B cell (primary cell): Measurements from ENCODE around the gene APOBEC3H.

ENCODE experiments used
- EZH2 ChIP-seq: IDR thresholded peaks from 2 replicates; pipeline ENCODE4 v1.6.1; 2012; ENCODE audit warnings: borderline replicate concordance, low read depth, mild to moderate bottlenecking, moderate library complexity, low read length; ENCODE audit not compliant: insufficient read depth, poor library complexity, severe bottlenecking
- TF ChIP-seq, protein P1 (sequence below): fragments of 200-600 bp; IDR thresholded peaks from one replicate; pipeline ENCODE4 v1.8.0; 2022; ENCODE audit warnings: antibody characterized with exemption, mild to moderate bottlenecking

DNA sequence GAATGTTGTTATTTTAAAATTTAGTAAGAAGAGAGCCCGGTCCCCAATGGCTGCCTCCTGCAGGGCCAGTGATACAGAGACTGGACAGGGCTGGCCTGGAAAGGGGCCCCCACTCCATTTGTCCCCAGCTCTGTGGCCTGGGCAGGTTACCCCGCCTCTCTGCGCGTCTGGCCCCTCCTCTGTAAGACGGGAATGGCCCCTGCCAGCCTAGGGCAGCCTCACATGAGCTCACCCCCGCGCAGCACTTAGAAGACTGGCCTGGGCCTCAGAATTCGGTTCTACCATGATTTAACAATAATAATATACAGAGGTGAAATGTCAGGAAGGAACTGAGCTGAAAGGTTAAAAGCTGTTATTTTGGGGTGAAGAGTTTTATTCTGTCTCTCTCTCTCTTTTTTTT is 18.7 kb upstream of the APOBEC3H start:
- TF ChIP-seq, protein P1, sequence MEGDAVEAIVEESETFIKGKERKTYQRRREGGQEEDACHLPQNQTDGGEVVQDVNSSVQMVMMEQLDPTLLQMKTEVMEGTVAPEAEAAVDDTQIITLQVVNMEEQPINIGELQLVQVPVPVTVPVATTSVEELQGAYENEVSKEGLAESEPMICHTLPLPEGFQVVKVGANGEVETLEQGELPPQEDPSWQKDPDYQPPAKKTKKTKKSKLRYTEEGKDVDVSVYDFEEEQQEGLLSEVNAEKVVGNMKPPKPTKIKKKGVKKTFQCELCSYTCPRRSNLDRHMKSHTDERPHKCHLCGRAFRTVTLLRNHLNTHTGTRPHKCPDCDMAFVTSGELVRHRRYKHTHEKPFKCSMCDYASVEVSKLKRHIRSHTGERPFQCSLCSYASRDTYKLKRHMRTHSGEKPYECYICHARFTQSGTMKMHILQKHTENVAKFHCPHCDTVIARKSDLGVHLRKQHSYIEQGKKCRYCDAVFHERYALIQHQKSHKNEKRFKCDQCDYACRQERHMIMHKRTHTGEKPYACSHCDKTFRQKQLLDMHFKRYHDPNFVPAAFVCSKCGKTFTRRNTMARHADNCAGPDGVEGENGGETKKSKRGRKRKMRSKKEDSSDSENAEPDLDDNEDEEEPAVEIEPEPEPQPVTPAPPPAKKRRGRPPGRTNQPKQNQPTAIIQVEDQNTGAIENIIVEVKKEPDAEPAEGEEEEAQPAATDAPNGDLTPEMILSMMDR = no peak
- TF ChIP-seq EZH2 = no peak
